Astrocyte (in vitro differentiated cells and primary cell): ENCODE results near the gene APLP2. TPM values are rescaled to one million over a fixed set of nuclear protein-coding genes. Genes with fewer than 3 reads are reported as not detected.

Source experiments
- DNase-seq: peaks from one replicate; pipeline ENCODE4 v3.0.0-alpha.2; 2010; ENCODE audit warnings: low read depth
- FAIRE-seq: peaks from 2 replicates; lab custom pipeline; 2011; peaks lifted over from hg19 to GRCh38; lab: Jason Lieb, UNC
- H2AFZ ChIP-seq: 2 replicates; pipeline ENCODE4 v1.6.0; 2012; ENCODE audit warnings: low read depth, low read length, inconsistent platforms
- H3K27ac ChIP-seq: 2 replicates; pipeline ENCODE4 v1.5.1; 2011; ENCODE audit warnings: low read depth, low read length, inconsistent platforms
- H3K27me3 ChIP-seq: 2 replicates; pipeline ENCODE4 v1.6.0; 2011; ENCODE audit warnings: low read length, inconsistent platforms; ENCODE audit not compliant: insufficient read depth
- H3K36me3 ChIP-seq: 2 replicates; pipeline ENCODE4 v1.5.1; 2011; ENCODE audit warnings: low read length, inconsistent platforms; ENCODE audit not compliant: insufficient read depth
- H3K4me1 ChIP-seq: 2 replicates; pipeline ENCODE4 v1.5.1; 2011; ENCODE audit warnings: low read length, inconsistent platforms; ENCODE audit not compliant: insufficient read depth
- H3K4me2 ChIP-seq: 2 replicates; pipeline ENCODE4 v1.6.0; 2012; ENCODE audit warnings: low read length, inconsistent platforms
- H3K4me3 ChIP-seq: 2 replicates; pipeline ENCODE4 v1.5.1; 2011; ENCODE audit warnings: low read depth, mild to moderate bottlenecking, low read length, inconsistent platforms; ENCODE audit not compliant: insufficient read depth
- H3K79me2 ChIP-seq: 2 replicates; pipeline ENCODE4 v1.6.0; 2012; ENCODE audit warnings: mild to moderate bottlenecking, low read length, inconsistent platforms; ENCODE audit not compliant: insufficient read depth
- H3K9ac ChIP-seq: 2 replicates; pipeline ENCODE4 v1.6.0; 2012; ENCODE audit warnings: mild to moderate bottlenecking, low read length, inconsistent platforms
- H3K9me3 ChIP-seq: 2 replicates; pipeline ENCODE4 v1.5.1; 2012; ENCODE audit warnings: low read depth, mild to moderate bottlenecking, low read length, inconsistent platforms; ENCODE audit not compliant: insufficient read depth
- H4K20me1 ChIP-seq: 2 replicates; pipeline ENCODE4 v1.6.0; 2012; ENCODE audit warnings: low read length, inconsistent platforms; ENCODE audit not compliant: insufficient read depth
- H3K27ac Mint-ChIP-seq: one replicate; pipeline ENCODE4 v1.8.0; 2021; ENCODE audit warnings: mild to moderate bottlenecking, mixed read lengths; ENCODE audit not compliant: unreplicated experiment
- H3K27me3 Mint-ChIP-seq: one replicate; pipeline ENCODE4 v1.8.0; 2021; ENCODE audit warnings: low read depth, mixed read lengths; ENCODE audit not compliant: unreplicated experiment
- H3K36me3 Mint-ChIP-seq: one replicate; pipeline ENCODE4 v1.8.0; 2021; ENCODE audit warnings: low read depth, mixed read lengths; ENCODE audit not compliant: unreplicated experiment
- H3K4me1 Mint-ChIP-seq: one replicate; pipeline ENCODE4 v1.8.0; 2021; ENCODE audit warnings: low read depth, mixed read lengths; ENCODE audit not compliant: unreplicated experiment
- H3K4me3 Mint-ChIP-seq: one replicate; pipeline ENCODE4 v1.8.0; 2021; ENCODE audit warnings: mild to moderate bottlenecking, moderate library complexity, mixed read lengths; ENCODE audit not compliant: unreplicated experiment
- H3K9me3 Mint-ChIP-seq: one replicate; pipeline ENCODE4 v1.8.0; 2021; ENCODE audit warnings: mild to moderate bottlenecking, mixed read lengths; ENCODE audit not compliant: unreplicated experiment
- EZH2 ChIP-seq: IDR thresholded peaks from 2 replicates; pipeline ENCODE4 v1.6.1; 2012; ENCODE audit warnings: mild to moderate bottlenecking, low read length, inconsistent platforms; ENCODE audit not compliant: insufficient read depth
- total RNA-seq: library from RNA; stranded (reverse); gene quantifications from 2 replicates; pipeline ENCODE4 v1.2.1, GENCODE V29; 2021
- TF ChIP-seq, protein P1 (sequence below): IDR thresholded peaks from 2 replicates; pipeline ENCODE4 v1.5.1; 2011; ENCODE audit warnings: low read depth, mild to moderate bottlenecking, inconsistent platforms, low read length, moderate library complexity; ENCODE audit not compliant: insufficient read depth

APLP2 gene
- total RNA-seq, 1 donor from 2014 or later: 849 TPM

DNA sequence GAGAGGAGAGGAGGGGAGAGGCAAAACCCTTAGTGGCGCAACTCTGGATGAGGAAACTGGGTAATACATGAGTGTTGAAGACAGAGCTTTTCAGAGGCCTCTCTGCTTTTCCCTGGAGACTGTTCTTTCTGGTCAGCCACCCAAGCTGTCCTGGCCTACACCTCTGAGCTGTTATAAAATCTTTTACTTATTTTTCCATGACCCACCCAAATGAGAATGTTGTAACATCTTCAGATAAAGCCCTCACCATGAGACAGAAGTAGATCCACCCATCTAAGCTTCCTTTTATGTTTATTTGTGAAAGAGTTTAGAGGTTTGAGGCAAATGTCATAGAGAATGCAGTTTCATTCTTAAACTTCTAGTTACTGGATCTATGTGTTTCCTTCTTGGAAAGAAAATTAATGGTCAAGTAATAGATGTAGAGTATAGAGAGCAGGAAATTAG, 20.3 kb upstream of the APLP2 start:
- Histone ChIP-seq H3K9me3 (peaks cover 2% of the 10 kb centered on the region), H3K4me1 (no peaks in the 10 kb centered on the region), H3K9ac (no peak overlapping the region), H3K4me2 (no peak overlapping the region), H4K20me1 (no peaks in the 10 kb centered on the region), H2AFZ (no peak overlapping the region), H3K27me3 (peaks cover 7% of the 10 kb centered on the region), H3K4me3 (no peak overlapping the region), H3K27ac (no peak overlapping the region), H3K79me2 (no peaks in the 10 kb centered on the region), H3K36me3 (no peaks in the 10 kb centered on the region)
- no peak for FAIRE-seq
- Mint-ChIP-seq H3K36me3 (no peaks in the 10 kb centered on the region), H3K27ac (no peak overlapping the region), H3K4me1 (no peaks in the 10 kb centered on the region), H3K4me3 (no peak overlapping the region), H3K9me3 (no peaks in the 10 kb centered on the region), H3K27me3 (peaks cover 1% of the 10 kb centered on the region)
- TF ChIP-seq, protein P1, sequence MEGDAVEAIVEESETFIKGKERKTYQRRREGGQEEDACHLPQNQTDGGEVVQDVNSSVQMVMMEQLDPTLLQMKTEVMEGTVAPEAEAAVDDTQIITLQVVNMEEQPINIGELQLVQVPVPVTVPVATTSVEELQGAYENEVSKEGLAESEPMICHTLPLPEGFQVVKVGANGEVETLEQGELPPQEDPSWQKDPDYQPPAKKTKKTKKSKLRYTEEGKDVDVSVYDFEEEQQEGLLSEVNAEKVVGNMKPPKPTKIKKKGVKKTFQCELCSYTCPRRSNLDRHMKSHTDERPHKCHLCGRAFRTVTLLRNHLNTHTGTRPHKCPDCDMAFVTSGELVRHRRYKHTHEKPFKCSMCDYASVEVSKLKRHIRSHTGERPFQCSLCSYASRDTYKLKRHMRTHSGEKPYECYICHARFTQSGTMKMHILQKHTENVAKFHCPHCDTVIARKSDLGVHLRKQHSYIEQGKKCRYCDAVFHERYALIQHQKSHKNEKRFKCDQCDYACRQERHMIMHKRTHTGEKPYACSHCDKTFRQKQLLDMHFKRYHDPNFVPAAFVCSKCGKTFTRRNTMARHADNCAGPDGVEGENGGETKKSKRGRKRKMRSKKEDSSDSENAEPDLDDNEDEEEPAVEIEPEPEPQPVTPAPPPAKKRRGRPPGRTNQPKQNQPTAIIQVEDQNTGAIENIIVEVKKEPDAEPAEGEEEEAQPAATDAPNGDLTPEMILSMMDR: no peak
- no peak for TF ChIP-seq EZH2
- no peak for DNase-seq

DNA sequence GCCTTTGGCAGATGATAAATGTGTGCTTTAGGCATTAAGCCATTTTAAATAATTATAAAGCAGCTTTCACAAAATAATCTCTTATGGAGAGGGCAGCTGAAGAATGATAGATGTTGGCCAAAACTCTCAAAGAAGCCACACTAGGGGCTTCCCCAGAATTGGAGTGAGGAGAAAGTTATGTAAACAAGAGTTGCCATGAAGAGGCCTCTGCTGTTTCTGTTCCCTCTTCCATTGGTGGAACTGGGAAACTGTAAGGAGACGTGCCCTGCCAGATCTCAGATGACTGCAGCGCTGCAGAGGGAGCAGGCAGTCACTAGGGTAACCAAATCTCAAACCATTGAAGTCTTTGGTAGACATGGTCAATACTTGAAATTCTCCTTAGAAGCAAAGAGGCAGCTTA, 19.4 kb upstream of the APLP2 start:
- no peaks in the 10 kb centered on the region for H4K20me1 ChIP-seq
- H3K27me3 ChIP-seq: peaks cover 7% of the 10 kb centered on the region
- no peaks in the 10 kb centered on the region for H3K9me3 Mint-ChIP-seq
- peaks cover 2% of the 10 kb centered on the region for H3K9me3 ChIP-seq
- TF ChIP-seq, protein P1: no peak
- TF ChIP-seq EZH2: no peak
- no peak overlapping the region for H2AFZ ChIP-seq
- no peaks in the 10 kb centered on the region for H3K4me1 ChIP-seq
- no peaks in the 10 kb centered on the region for H3K79me2 ChIP-seq
- peaks cover 2% of the 10 kb centered on the region for H3K4me1 Mint-ChIP-seq
- H3K9ac ChIP-seq: no peak overlapping the region
- no peak overlapping the region for H3K4me2 ChIP-seq
- no peak for FAIRE-seq
- H3K36me3 ChIP-seq: no peaks in the 10 kb centered on the region
- no peak overlapping the region for H3K4me3 ChIP-seq
- H3K27ac Mint-ChIP-seq: no peak overlapping the region
- DNase-seq: peak; percentile 20
- no peak overlapping the region for H3K27ac ChIP-seq
- no peaks in the 10 kb centered on the region for H3K36me3 Mint-ChIP-seq
- H3K4me3 Mint-ChIP-seq: no peak overlapping the region
- H3K27me3 Mint-ChIP-seq: peaks cover 1% of the 10 kb centered on the region

DNA sequence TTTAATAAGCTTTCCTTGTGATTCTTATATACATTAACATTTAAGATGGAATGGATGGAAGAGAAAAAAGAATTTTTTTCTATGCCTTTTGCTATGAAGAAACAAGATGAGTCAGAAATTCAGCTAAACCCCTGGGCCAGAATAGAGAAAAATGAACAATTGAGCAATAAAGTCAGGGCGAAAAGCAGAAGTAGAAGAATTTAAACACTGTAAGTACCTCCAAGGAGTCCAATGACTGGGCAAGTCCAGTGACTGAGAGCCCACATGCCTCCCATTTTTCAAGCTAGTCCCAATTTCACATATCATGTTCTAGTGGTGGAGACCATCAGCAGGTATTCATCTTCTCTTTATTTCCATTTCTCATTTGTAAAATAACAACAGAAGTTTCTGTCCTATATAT, 18.6 kb upstream of the APLP2 start:
- Histone ChIP-seq H3K27ac (no peak overlapping the region), H2AFZ (no peak overlapping the region), H3K4me2 (no peak overlapping the region), H3K4me3 (no peak overlapping the region), H3K36me3 (no peaks in the 10 kb centered on the region), H3K79me2 (no peaks in the 10 kb centered on the region), H3K9ac (no peak overlapping the region), H3K27me3 (peaks cover 11% of the 10 kb centered on the region), H4K20me1 (no peaks in the 10 kb centered on the region), H3K4me1 (peaks cover 5% of the 10 kb centered on the region), H3K9me3 (peaks cover 2% of the 10 kb centered on the region)
- FAIRE-seq (no peak), DNase-seq (no peak)
- TF ChIP-seq, protein P1: no peak
- no peak for TF ChIP-seq EZH2
- Mint-ChIP-seq H3K36me3 (no peaks in the 10 kb centered on the region), H3K9me3 (no peaks in the 10 kb centered on the region), H3K27me3 (peaks cover 1% of the 10 kb centered on the region), H3K4me1 (peaks cover 7% of the 10 kb centered on the region), H3K4me3 (no peak overlapping the region), H3K27ac (no peak overlapping the region)
